Keratinocyte (primary cell): Measurements from ENCODE around the gene DSCAM.

ENCODE experiments used
- CTCF ChIP-seq, 3 experiments: IDR thresholded peaks in 1 of 3; conservative IDR thresholded peaks in 1 of 3; optimal IDR thresholded peaks in 1 of 3; 2 replicates in 2 of 3; 3 replicates in 1 of 3; pipeline versions ENCODE3 to v1.5.1; 2011; ENCODE audit warnings: low read length in 3 of 3, mild to moderate bottlenecking in 3 of 3, moderate library complexity in 2 of 3, control low read depth in 1 of 3, inconsistent platforms in 1 of 3; ENCODE audit not compliant: insufficient read depth in 2 of 3; ENCODE audit errors: extremely low read depth in 1 of 3
- EZH2 ChIP-seq: IDR thresholded peaks from one replicate; pipeline ENCODE4 v1.6.1; 2012; ENCODE audit warnings: inconsistent platforms, mild to moderate bottlenecking, low read length, moderate library complexity

- TF ChIP-seq CTCF (optimal IDR thresholded peaks at IDR 0.05 in 1 of 3, IDR thresholded peaks at IDR 0.05 in 1 of 3, conservative IDR thresholded peaks at IDR 0.05 in 1 of 3; ENCODE audit: extremely low read depth in 1 of 3, insufficient read depth in 2 of 3, low read length in 3 of 3) (no peak), EZH2 (no peak)
Observed at GRCh38 chr21:40177979-40178378, 669.0 kb downstream of the DSCAM start.
